NCI-H1092 treated with DMSO at 0.1 percent for 48 hours (cell line): Measurements from ENCODE around the gene RGS9.
"Not testable (repeated sequence)": the region's sequence is repeated elsewhere in the genome, so short reads cannot be mapped to it uniquely, and the experiment has no call there.

Source experiments
- DNase-seq: peaks from one replicate; lab custom pipeline; 2025; lab: John Stamatoyannopoulos, UW

RGS9 gene

DNA sequence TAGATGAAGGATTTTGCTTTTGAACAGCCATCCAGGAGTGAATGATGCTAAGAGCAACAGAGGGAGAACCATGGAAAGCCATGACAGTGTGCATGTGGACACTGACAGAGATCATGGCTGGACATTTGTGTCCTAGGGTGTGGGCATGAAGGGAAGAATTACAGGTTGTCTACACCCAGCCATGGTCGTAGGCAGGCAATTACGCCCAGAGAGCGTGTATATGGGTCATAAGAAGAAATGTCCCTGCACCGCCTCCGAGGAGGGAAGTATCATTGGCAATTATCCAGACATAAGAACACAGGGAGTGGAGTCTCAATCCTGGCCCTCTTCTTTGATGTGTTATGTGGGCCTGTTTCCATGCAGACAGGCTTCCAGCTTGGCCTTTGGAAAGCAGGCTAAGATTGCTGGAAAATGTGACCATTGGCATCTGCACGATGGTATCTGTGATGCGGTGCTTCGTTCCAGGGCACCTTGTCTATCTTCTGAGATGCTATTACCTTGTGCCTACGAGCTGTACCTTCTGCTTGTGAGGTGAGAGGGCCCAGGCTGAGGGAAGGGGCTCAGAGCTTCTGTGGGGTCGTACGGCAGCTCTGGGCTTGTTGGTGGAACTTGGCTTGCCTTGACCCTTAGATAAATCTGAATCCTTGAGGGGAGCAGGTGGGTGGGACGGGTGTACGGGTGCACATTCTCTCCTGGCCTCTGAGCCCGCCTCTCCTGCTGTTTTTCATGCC is 19.8 kb downstream of the RGS9 start:
- no peak for DNase-seq

DNA sequence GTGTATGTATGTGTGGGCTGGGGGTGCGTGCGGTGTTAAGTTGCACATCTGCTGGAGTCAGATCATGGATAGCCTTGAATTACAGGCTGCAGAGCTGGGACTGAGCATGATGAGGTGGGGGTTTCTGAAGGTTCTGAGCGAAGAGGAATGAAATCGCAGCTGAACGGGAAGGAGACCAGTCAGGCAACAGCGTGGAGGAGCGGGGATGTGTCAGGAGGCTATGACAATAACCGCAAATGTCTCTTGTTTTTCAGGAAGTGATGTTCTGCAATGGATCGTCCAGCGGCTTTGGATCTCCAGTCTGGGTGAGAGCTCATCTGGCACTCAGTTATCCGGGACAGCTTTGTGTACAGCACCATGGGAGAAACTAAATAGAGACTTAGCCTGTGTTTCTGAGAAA is 20.9 kb downstream of the RGS9 start:
- no peak for DNase-seq

DNA sequence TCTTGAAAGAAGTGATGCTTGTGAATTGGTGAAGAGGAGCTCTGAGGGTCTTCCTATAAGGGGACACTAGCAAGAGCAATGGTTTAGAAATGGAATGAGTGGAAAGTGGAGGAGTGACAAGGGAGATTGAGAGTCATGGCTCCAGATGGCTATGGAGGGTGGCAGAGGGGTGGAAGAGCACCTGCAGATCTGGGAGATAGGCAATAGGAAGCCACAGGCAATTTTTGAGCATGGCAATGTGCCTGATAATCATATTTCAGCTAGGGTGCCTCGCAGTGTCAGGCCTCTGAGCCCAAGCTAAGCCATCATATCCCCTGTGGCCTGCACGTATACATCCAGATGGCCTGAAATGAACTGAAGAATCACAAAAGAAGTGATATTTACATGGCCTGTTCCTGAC is 21.5 kb downstream of the RGS9 start:
- DNase-seq: no peak

DNA sequence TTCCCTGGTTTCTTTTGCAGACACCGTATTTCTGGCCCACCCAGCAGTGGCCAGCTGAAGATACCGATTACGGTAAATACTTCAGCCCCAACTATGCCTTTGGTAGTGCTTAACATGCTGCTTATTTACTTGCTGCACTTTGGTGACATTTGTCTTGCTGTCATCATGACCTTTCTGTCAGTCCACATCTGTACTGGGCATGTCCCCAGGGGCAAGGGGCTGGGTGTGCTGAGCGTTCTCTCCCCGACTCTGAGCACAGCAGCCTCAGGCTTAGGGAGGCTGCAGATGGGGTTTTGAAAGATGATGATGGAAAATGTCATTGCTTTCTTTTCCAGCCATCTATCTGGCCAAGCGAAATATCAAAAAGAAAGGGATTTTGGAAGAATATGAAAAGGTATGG is 23.3 kb downstream of the RGS9 start:
- no peak for DNase-seq

DNA sequence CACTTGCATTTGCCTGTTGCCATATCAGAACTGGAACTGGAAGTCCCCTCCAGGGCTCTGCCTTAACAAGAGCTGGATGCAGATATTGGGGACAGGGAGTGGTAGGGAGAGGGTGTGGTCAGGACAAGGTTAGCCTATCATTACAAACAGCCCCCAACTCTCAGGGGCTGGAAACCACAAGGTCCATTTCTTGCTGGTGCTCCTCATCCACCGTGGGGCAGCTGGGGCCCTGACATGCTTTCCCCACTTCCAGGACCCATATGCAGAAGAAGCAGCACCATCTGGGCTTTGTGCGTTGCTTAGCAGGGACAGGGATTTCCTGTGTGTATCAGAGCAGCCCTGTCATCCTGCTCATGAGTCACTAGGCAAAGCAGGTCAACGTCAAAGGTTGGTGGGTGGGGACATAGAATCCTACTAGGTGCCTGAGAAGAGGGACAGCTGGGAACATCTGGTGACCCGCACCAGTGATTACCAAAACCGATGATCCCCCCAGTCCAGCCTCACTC is 26.9 kb downstream of the RGS9 start:
- no peak for DNase-seq

DNA sequence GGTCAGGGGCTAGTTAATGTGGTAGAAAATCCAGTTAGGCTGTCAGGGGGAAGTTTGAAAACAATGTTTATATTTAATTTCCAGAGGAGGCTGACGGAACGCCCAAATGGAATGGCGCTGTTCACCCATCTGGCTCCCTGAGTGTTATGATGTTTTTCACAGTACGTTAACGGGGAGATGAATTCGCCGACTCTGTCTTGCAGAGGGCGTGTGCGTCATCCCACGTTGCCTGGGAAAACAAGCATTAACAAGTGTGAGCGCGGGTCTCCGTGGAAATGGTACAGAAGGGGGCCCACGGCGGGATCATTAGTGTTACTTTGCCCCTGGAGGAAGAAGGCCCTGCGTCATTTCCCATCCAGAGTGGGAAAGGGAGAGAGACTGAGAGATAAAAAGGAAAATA is 29.6 kb downstream of the RGS9 start:
- no peak for DNase-seq

DNA sequence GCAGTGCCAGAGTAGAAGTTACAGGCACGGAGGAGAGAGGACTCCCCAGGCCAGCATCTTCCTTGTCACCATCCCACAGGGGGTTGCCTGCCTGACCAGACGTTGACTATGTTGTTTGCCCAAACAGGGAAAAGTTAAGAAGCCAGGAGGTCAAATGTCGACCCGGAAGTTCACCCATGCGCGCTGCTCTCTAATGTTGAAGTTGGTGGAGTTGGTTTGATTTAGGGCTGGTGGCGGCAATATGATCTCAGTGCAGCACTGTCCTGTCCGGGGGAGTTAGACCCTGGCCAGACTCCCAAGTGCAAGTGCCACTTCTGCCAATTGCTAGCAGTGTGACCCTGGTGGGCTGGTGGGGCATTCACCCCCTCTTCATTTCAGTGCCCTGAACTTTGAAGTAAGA is 30.4 kb downstream of the RGS9 start:
- no peak for DNase-seq

DNA sequence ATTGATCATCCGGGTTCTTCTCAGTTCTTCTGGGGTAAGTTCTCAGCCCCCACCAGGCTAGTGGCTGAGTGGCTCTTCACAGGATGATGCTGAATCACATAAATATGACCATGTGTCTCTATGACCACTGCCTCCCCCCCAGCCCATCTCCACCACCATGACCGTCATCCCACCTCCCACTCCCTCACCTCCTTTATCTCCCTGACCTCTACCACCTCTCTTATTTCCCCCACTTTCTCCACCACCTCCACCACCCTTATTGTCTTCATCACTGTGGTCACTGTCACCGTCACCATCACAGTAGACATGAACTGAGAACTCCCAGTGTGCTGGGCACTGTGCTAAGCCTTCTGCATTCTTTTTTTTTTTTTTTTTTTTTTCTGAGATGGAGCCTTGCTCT is 32.5 kb downstream of the RGS9 start:
- no peak for DNase-seq

DNA sequence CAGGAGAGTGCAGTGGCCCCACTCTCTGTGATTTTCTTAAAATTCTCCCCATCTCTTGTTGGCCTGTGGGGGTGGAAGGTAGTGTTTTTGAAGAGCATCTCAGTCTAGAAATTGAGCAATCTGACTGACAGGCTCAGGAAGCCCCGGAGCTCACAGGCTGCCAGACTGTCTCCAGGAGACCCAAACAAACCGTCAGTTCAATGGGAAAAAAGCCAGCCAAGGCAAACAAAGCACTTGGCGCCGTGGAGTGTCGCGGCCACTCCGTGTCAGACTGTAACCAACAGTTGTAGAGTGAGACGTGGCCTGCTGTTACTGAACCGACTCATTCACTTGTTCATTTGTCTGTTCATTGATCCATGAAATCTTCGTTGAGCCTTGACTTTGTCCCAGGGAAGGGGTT is 33.7 kb downstream of the RGS9 start:
- peak; percentile 84 for DNase-seq

DNA sequence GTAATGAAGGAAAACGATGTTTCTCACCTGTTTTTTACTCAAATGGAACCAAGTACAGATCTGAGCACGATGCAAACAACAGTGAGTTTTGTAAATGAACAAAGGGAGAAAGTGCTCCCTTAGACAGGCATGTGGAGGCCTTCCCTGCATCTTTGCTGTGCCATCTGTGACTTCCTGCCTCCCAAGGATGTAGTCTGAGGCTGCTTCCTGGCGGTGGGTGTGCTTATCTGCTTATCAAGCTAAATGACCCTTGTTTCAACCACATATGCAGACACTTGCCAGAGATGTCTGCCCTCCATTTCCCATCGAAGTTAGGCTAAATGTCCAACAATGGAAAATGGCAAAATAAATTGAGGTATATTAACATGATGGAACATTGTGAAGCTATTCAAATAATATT is 34.6 kb downstream of the RGS9 start:
- no peak for DNase-seq

DNA sequence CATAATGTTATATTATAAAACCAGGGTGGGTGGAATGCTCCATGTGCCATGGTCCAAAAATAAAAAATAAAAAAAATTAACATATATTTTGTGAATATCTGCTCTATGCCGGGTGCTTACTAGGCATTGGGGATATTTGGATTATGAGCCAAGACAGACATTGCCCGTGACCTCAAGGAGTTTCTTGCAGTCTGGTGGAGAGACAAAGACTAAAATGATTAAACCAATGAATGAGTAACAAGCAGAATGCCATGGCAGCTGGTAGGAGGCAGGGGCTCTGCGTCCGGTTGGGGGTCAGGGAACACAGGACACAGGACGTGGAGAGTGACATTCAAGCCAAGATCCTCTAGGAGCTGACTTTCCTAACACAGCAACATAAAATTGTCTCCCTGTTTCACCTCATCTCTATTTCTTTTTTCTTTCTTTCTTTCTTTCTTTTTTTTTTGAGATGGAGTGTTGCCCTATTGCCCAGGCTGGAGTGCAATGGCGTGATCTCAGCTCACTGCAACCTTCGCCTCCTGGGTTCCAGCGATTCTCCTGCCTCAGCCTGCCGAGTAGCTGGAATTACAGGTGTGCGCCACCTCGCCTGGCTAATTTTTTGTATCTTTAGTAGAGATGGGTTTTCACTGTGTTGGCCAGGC is 35.4 kb downstream of the RGS9 start:
- no peak for DNase-seq

DNA sequence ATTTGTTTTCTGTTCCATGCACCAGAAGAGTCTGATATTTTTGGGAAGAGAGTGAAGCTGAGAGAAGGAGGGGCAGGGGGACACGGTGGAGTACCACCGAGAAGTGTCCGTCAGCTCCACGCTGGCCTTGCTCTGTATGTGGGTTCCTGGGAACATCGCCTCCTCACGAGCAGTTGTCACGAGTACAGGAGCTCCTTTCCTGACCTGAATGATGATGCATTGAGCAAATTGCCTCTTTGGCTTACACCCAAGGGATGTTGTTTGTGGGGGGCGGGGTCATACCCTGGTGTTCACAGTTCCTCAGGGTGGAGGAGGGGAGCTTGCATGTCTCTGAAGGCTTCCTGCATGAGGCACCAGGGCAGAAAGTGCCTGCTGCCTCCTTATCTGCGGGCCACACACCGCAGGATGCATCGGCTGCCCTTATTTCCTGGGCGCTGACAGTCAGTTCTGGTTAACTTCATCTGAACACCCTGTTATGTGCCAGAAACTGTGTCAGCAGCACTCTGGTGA is 36.2 kb downstream of the RGS9 start:
- peak; percentile 35 for DNase-seq

DNA sequence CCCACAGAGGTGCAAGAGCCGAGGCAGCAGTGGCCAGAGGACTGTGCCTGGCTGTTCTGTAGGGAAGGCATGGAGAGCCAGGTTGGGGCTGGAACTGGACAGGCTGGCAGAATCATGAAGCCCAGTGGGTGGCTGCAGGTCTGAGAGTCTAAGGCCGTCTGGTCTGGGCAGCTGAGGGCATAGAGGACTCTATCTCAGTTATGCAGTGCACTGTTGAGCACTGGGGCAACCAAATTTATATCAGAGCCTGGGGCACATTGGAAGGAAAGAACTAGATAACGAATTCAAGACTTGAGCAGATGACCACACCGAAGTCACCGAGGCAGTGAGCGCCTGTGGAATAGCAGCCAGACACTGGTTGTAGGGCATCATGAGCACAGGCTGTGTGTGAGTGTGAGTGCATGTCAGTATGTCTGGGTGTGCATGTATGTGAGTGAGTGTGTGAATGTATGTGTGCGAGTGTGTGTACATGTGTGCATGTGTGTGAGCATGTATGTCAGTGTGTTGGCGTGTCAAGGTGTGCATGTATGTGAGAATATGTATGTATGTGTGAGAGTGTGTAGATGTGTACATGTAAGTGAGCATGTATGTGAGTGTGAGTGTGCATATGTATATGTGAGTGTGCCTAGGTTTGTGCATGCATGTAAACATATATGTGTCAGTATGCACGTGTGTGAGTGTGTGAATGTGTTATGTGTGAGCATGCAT is 37.0 kb downstream of the RGS9 start:
- DNase-seq: no peak

DNA sequence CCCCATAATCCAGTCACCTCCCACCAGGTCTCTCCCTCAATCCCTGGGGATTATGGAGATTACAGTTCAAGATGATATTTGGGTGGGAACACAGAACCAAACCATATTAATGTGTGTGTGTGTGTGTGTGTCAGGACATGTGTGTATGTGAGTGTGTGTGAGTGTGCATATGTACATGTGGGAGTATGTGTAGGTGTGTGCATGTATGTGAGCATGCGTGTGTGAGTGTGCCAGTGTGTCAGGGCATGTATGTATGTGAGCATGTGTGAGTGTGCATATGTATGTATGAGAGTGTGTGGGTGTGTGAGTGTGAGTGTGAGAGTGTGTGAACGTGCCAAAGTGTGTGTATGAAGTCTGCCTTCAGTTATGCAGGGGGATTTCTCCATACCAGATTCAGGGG is 37.8 kb downstream of the RGS9 start:
- no peak for DNase-seq

DNA sequence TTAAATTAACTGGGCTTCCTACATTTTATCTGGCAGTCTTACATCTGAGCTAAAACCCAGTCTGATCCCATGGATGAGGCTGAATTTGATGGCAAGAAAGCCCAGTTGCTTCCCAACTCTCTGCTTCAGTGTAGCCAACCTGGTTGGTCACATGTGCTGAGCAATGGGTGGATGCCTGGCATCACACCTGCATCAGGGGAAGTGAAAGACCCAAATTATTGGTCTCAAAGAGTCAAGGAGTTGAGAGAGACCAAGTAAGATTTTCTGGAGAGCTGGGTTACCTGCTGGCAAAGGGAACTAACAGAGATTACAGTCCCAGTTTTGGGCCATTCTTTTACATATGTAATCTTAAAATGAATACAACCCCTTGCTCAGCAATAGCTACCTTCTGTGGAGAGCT is 38.8 kb downstream of the RGS9 start:
- DNase-seq: no peak

DNA sequence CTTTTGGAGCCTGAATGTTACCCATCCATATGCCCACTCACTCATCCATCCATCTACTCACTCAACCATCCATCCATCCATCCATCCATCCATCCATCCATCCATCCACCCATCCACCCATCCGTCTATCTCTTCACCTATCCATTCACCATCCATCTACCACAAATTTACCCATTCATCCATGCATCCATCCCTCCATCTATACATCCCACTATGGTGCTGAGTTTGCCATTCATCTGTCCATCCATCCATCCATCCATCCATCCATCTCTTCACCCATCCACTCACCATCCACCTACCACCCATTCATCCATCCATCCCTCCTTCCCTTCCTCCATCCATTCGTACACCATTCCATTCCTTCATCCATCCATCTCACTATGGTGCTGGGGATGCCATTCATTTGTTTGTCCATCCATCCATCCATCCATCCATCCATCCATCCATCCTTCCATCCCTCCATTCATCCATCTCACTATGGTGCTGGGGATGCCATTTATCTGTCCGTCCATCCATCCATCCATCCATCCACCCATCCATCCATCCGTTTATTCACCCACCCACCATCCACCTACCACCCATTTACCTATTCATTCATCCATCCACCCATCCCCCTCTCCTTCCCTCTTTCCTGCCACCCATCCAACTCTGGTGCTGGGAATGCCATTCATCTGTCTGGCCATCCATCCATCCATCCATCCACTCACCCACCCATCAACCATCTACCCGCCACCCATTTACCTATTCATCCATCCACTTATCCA is 39.7 kb downstream of the RGS9 start:
- DNase-seq: no peak

DNA sequence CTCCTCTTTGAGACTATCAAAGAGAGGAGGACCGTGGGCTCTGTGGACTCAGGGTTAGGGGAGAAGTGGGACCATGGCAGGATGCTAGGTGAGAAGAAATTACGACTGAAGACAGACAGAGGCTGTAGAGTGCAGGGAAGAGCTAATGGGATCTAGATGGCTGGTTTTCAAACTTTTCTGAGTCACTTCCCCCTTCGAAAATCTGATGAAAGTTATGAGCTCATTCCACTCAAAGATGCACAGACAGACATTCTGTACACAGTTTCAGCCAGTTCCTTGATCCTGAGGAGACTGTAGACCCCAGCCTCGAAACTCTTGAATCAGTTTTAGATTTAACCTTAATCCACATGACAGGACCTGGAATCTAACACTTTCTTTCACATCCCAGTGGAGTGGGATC is 40.7 kb downstream of the RGS9 start:
- no peak for DNase-seq

DNA sequence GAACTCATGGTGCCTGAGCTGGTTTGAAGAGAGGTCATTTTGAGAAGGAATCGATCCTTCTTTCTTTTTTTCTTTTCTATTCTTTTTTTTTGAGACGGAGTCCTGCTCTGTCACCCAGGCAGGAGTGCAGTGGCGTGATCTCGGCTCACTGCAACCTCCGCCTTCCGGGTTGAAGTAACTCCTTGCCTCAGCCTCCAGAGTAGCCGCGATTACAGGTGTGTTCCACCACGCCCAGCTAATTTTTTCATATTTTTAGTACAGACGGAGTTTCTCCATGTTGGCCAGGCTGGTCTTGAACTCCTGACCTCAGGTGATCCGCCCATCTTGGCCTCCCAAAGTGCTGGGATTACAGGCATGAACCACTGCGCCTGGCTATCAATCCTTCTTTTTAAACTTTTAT is 43.1 kb downstream of the RGS9 start:
- not testable (repeated sequence) for DNase-seq

DNA sequence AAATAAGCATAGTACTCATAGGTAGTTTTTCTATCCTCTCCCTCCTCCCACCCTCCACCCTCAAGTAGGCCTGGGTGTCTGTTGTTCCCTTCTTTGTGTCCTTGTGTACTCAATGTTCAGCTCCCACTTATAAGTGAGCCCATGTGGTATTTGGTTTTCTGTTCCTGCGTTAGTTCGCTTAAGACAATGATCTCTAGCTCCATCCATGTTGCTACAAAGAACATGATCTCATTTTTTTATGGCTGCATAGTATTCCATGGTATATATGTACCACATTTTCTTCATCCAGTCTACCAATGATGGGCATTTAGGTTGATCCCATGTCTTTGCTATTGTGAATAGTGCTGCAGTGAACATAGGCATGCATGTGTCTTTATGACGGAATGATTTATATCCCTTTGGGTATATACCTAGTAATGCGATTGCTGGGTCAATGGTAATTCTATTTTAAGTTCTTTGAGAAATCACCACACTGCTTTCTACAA is 43.6 kb downstream of the RGS9 start:
- DNase-seq: not testable (repeated sequence)

DNA sequence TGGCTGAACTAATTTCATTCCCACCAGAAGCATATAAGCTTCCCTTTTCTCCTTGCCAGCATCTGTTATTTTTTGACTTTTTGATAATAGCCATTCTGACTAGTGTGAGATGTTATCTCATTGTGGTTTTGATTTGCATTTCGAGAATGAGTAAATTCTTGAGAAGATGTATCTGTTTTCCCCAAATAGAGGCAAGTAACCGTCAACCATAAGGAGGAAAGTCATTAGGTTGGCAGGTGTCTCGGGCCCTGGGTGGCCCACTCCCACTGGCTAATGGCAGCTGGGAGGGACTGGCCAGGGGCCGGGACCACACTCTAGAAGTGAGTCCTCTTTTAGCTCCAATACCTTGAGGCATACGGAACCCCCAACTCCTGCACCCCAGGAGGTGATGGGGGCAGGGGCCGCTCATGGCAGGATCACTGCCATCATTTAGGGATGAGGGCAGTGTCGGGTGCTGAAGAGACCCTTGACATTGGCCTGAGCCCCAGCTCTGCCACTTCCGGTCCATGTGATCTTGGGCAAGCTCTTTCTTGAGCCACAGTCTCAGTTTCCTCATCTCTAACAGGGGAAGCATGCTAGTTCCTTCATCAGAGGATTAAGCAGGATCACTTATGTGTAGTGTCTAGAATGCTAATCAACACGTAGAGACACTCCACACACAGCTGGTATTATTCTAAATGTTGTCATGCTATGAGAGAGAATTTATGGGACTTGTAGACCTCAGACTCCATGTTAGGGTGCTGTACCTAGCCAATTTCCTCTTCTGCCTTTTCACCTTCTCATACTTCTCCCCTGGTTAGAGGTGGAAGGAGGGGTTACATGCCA is 44.3 kb downstream of the RGS9 start:
- no peak for DNase-seq

DNA sequence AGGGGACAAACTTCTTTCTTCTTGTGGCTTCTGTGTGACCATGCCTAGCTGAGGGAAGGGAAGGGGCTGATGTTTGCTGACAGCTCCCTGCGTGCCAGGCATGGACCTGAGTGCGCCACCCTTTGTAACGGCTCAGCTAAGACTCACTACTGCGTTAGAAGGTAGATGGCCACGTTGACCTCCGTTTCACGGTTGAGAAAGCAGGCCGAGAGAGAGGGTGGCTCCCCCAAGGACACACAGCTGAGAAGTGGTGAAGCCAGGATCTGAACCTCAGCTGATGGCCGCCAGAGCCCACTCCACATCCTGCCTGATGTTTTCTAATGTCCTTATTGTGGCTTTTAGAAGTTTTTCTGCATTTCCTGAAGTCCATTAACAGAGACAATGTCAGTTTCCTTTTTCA is 45.1 kb downstream of the RGS9 start:
- no peak for DNase-seq
